H9 (cell line): ENCODE results near the gene UTP25. TPM values are rescaled to one million over a fixed set of nuclear protein-coding genes. Genes with fewer than 3 reads are reported as not detected.

Experiments
- DNase-seq: peaks from one replicate; pipeline ENCODE4 v3.0.0-alpha.2; 2017
- H2AFZ ChIP-seq: one replicate; pipeline ENCODE4 v1.6.1; 2013; ENCODE audit warnings: mild to moderate bottlenecking, low read length, control low read depth, moderate library complexity
- H2AK5ac ChIP-seq: 2 replicates; pipeline ENCODE4 v1.6.1; 2013; ENCODE audit warnings: low read length, control low read depth, mixed read lengths; ENCODE audit not compliant: insufficient read length
- H2BK120ac ChIP-seq: one replicate; pipeline ENCODE4 v1.6.1; 2013; ENCODE audit warnings: low read depth, mild to moderate bottlenecking, low read length, control low read depth, inconsistent platforms; ENCODE audit not compliant: poor library complexity, severe bottlenecking
- H2BK12ac ChIP-seq: 2 replicates; pipeline ENCODE4 v1.6.1; 2013; ENCODE audit warnings: low read length, control low read depth, mixed read lengths, low read depth; ENCODE audit not compliant: insufficient read length
- H2BK15ac ChIP-seq: 2 replicates; pipeline ENCODE4 v1.6.1; 2013; ENCODE audit warnings: low read depth, low read length, control low read depth
- H2BK20ac ChIP-seq: one replicate; pipeline ENCODE4 v1.6.1; 2013; ENCODE audit warnings: low read depth, mild to moderate bottlenecking, low read length, control low read depth, inconsistent platforms; ENCODE audit not compliant: poor library complexity, severe bottlenecking
- H2BK5ac ChIP-seq: 2 replicates; pipeline ENCODE4 v1.6.1; 2013; ENCODE audit warnings: low read length, control low read depth, mixed read lengths; ENCODE audit not compliant: insufficient read length
- H3K14ac ChIP-seq: 2 replicates; pipeline ENCODE4 v1.6.1; 2013; ENCODE audit warnings: low read length, control low read depth; ENCODE audit not compliant: insufficient read depth
- H3K18ac ChIP-seq: 2 replicates; pipeline ENCODE4 v1.6.1; 2013; ENCODE audit warnings: low read depth, mild to moderate bottlenecking, mixed read lengths, low read length, control low read depth; ENCODE audit not compliant: insufficient read length
- H3K23ac ChIP-seq: 2 replicates; pipeline ENCODE4 v1.6.1; 2013; ENCODE audit warnings: low read length, control low read depth, mixed read lengths, low read depth; ENCODE audit not compliant: insufficient read length
- H3K23me2 ChIP-seq: 2 replicates; pipeline ENCODE4 v1.6.1; 2013; ENCODE audit warnings: low read depth, mild to moderate bottlenecking, mixed read lengths, low read length, control low read depth; ENCODE audit not compliant: insufficient read length, poor library complexity, severe bottlenecking
- H3K27ac ChIP-seq: 2 replicates; pipeline ENCODE4 v1.5.1; 2013; ENCODE audit warnings: low read length, control low read depth, mixed read lengths, low read depth; ENCODE audit not compliant: insufficient read length
- H3K27me3 ChIP-seq: 2 replicates; pipeline ENCODE4 v1.6.1; 2013; ENCODE audit warnings: low read length, control low read depth, inconsistent platforms; ENCODE audit not compliant: insufficient read depth
- H3K4ac ChIP-seq: 2 replicates; pipeline ENCODE4 v1.6.1; 2013; ENCODE audit warnings: low read depth, mild to moderate bottlenecking, control low read depth, inconsistent platforms, low read length, moderate library complexity
- H3K4me1 ChIP-seq: 2 replicates; pipeline ENCODE4 v1.6.1; 2013; ENCODE audit warnings: low read length, control low read depth, inconsistent platforms; ENCODE audit not compliant: insufficient read depth
- H3K4me2 ChIP-seq: 2 replicates; pipeline ENCODE4 v1.6.1; 2013; ENCODE audit warnings: low read length, control low read depth, mixed read lengths; ENCODE audit not compliant: insufficient read length, insufficient read depth
- H3K56ac ChIP-seq: 2 replicates; pipeline ENCODE4 v1.6.1; 2013; ENCODE audit warnings: low read depth, mild to moderate bottlenecking, mixed read lengths, low read length, control low read depth; ENCODE audit not compliant: insufficient read length
- H3K79me1 ChIP-seq: 2 replicates; pipeline ENCODE4 v1.6.1; 2013; ENCODE audit warnings: low read depth, mild to moderate bottlenecking, moderate library complexity, low read length, control low read depth, inconsistent platforms; ENCODE audit not compliant: insufficient read depth, poor library complexity, severe bottlenecking
- H3K79me2 ChIP-seq: 2 replicates; pipeline ENCODE4 v1.6.1; 2013; ENCODE audit warnings: low read length, control low read depth, inconsistent platforms; ENCODE audit not compliant: insufficient read depth
- H3K9ac ChIP-seq: 2 replicates; pipeline ENCODE4 v1.6.1; 2013; ENCODE audit warnings: low read length, control low read depth, mixed read lengths; ENCODE audit not compliant: insufficient read length; ENCODE audit errors: extremely low read depth
- H3K9me3 ChIP-seq: one replicate; pipeline ENCODE4 v1.6.1; 2013; ENCODE audit warnings: low read depth, low read length, inconsistent platforms; ENCODE audit not compliant: control insufficient read depth
- H3T11ph ChIP-seq: one replicate; pipeline ENCODE4 v1.6.1; 2013; ENCODE audit warnings: mild to moderate bottlenecking, low read length, control low read depth, inconsistent platforms
- H4K20me1 ChIP-seq: one replicate; pipeline ENCODE4 v1.6.1; 2013; ENCODE audit not compliant: control insufficient read depth, insufficient read length, insufficient read depth
- H4K5ac ChIP-seq: 2 replicates; pipeline ENCODE4 v1.6.1; 2013; ENCODE audit warnings: low read depth, mild to moderate bottlenecking, mixed read lengths, low read length, control low read depth; ENCODE audit not compliant: insufficient read length
- H4K8ac ChIP-seq: replicated peaks from 2 replicates; pipeline ENCODE4 v1.6.1; 2013; ENCODE audit warnings: low read length, control low read depth, mixed read lengths, low read depth; ENCODE audit not compliant: insufficient read length
- H4K91ac ChIP-seq: 2 replicates; pipeline ENCODE4 v1.6.1; 2013; ENCODE audit warnings: low read depth, mild to moderate bottlenecking, moderate library complexity, mixed read lengths, low read length, control low read depth; ENCODE audit not compliant: insufficient read length
- H3K27ac Mint-ChIP-seq, 3 experiments: 2 replicates in 2 of 3; 3 replicates in 1 of 3; pipeline ENCODE4 v1.8.0; 2020 to 2021; ENCODE audit warnings: mixed read lengths in 3 of 3, mild to moderate bottlenecking in 1 of 3, moderate library complexity in 1 of 3
- H3K27me3 Mint-ChIP-seq: 2 replicates; pipeline ENCODE4 v1.8.0; 2021; ENCODE audit warnings: low read depth, mild to moderate bottlenecking, moderate library complexity, mixed read lengths
- H3K36me3 Mint-ChIP-seq, 3 experiments: 2 replicates in 2 of 3; 3 replicates in 1 of 3; pipeline ENCODE4 v1.8.0; 2020 to 2021; ENCODE audit warnings: low read depth in 3 of 3, mixed read lengths in 3 of 3; ENCODE audit not compliant: insufficient read depth in 1 of 3
- H3K4me1 Mint-ChIP-seq, 2 experiments: 2 replicates each; pipeline ENCODE4 v1.8.0; 2020; ENCODE audit warnings: mixed read lengths in 2 of 2
- H3K4me3 Mint-ChIP-seq, 2 experiments: 2 replicates in 1 of 2; 3 replicates in 1 of 2; pipeline ENCODE4 v1.8.0; 2020 to 2021; ENCODE audit warnings: mild to moderate bottlenecking in 2 of 2, mixed read lengths in 2 of 2, moderate library complexity in 1 of 2
- H3K9me3 Mint-ChIP-seq, 2 experiments: 2 replicates in 1 of 2; 3 replicates in 1 of 2; pipeline ENCODE4 v1.8.0; 2020; ENCODE audit warnings: mild to moderate bottlenecking in 2 of 2, mixed read lengths in 2 of 2, moderate library complexity in 1 of 2
- CTCF ChIP-seq: fragments of 200-600 bp; sonication (generic); conservative IDR thresholded peaks from 3 replicates; pipeline ENCODE4 v1.8.0; 2021; ENCODE audit warnings: antibody characterized with exemption, mild to moderate bottlenecking
- WGBS: extraction: QIAGEN DNeasy Blood & Tissue Kit; methylation state at CpG from one replicate; pipeline ENCODE4 v1.1.7; 2013; ENCODE audit warnings: missing lambda C conversion rate, low lambda C conversion rate, mixed read lengths; ENCODE audit not compliant: insufficient read length; ENCODE audit errors: extremely low coverage; 5-methylcytosine and 5-hydroxymethylcytosine counted together
- total RNA-seq: library from RNA; stranded (reverse); gene quantifications from 2 replicates; pipeline ENCODE4 v1.2.1, GENCODE V29; 2021

Gene UTP25
- total RNA-seq, 1 experiment from 2014 or later, result 12.9 TPM

- Histone ChIP-seq H3K23ac (no peak overlapping the region), H3K18ac (no peak overlapping the region), H4K20me1 (no peaks in the 10 kb centered on the region), H3K79me1 (no peaks in the 10 kb centered on the region), H4K8ac (no peak overlapping the region), H4K91ac (no peak overlapping the region), H2BK5ac (no peak overlapping the region), H3T11ph (no peak overlapping the region), H2AK5ac (no peak overlapping the region), H3K79me2 (no peaks in the 10 kb centered on the region), H3K23me2 (no peaks in the 10 kb centered on the region), H2AFZ (no peak overlapping the region), H3K4me1 (no peaks in the 10 kb centered on the region), H2BK120ac (no peak overlapping the region), H2BK15ac (no peak overlapping the region), H3K4ac (no peak overlapping the region), H3K27me3 (no peaks in the 10 kb centered on the region), H2BK12ac (no peak overlapping the region), H3K9ac (no peak overlapping the region), H3K9me3 (no peaks in the 10 kb centered on the region), H4K5ac (no peak overlapping the region), H3K4me2 (no peak overlapping the region), H3K14ac (no peak overlapping the region), H3K27ac (no peak overlapping the region), H3K56ac (no peak overlapping the region), H2BK20ac (no peak overlapping the region)
- TF ChIP-seq CTCF, result no peak
- no peaks in the 10 kb centered on the region for H3K36me3 Mint-ChIP-seq
- no peak overlapping the region for H3K4me3 Mint-ChIP-seq
- H3K27me3 Mint-ChIP-seq, result peaks cover 5% of the 10 kb centered on the region
- no peaks in the 10 kb centered on the region for H3K9me3 Mint-ChIP-seq
- H3K4me1 Mint-ChIP-seq, result peaks cover 6 to 7% of the 10 kb centered on the region in 2 experiments
- H3K27ac Mint-ChIP-seq, result no peak overlapping the region; a peak in 1 of 7 replicates
- no CpG with 5 or more reads among the region's 2 CpGs for WGBS
- no peak for DNase-seq
Measured at GRCh38 chr1:209877087-209877764, 49.5 kb downstream of the UTP25 start.
